Erythroblast (primary cell): ENCODE data around the gene LSS.

ENCODE experiments used
- GATA1 ChIP-seq: IDR thresholded peaks from 2 replicates; pipeline ENCODE4 v1.6.1; 2011; ENCODE audit warnings: low read depth, mild to moderate bottlenecking, control low read depth, low read length, moderate library complexity
- POLR2A ChIP-seq: IDR thresholded peaks from 2 replicates; pipeline ENCODE4 v1.6.1; 2011; ENCODE audit warnings: mild to moderate bottlenecking, low read length

GRCh38 chr21:46265736-46266525 lies 37.4 kb upstream of the LSS start:
- no peak for TF ChIP-seq POLR2A
- no peak for TF ChIP-seq GATA1
